Measurements from ENCODE around the gene ARL13B.

GRCh38 chr3:93936549-93936948, 43.4 kb upstream of the ARL13B start:
- no peak for TF ChIP-seq POLR2A (IDR thresholded peaks at IDR 0.05)
- TF ChIP-seq CTCF (IDR thresholded peaks at IDR 0.05): no peak
- TF ChIP-seq POLR2AphosphoS5 (IDR thresholded peaks at IDR 0.05): no peak

Data from prostate gland (tissue), 2 donors.